ENCODE data around the gene FNDC7. TPM values are rescaled to one million over a fixed set of nuclear protein-coding genes. Genes with fewer than 3 reads are reported as not detected.

The FNDC7 gene
- total and polyA plus RNA-seq, 9 of the 15 experiments (the other 6 are each of a cell fraction or from before 2014, with no cell fraction given) = not detected

GRCh38 chr1:108780937-108781574 is 68.3 kb downstream of the FNDC7 start (continued):
- TF ChIP-seq THRB (CRISPR knock-in tag; conservative IDR thresholded peaks at IDR 0.05) (no peak), POLR2AphosphoS5 (IDR thresholded peaks at IDR 0.05; ENCODE audit: control insufficient read depth, insufficient read depth, low read depth, low read length) (no peak), ZNF780A (CRISPR knock-in tag; IDR thresholded peaks at IDR 0.05) (no peak), ZNF445 (CRISPR knock-in tag; IDR thresholded peaks at IDR 0.05; ENCODE audit: low read depth) (peak; percentile 20; the same call in 1 of the 2 replicates), ZNF695 (CRISPR knock-in tag; IDR thresholded peaks at IDR 0.05) (no peak), ZZZ3 (IDR thresholded peaks at IDR 0.05) (no peak), SRF (CRISPR knock-in tag; IDR thresholded peaks at IDR 0.05) (no peak), HDAC3 (IDR thresholded peaks at IDR 0.05; ENCODE audit: borderline replicate concordance, partially characterized antibody) (no peak), TAF9B (IDR thresholded peaks at IDR 0.05; ENCODE audit: partially characterized antibody) (no peak), NR2C2 (CRISPR knock-in tag; IDR thresholded peaks at IDR 0.05) (no peak), NR2C2 (tag; IDR thresholded peaks at IDR 0.05) (no peak), TEAD4 (IDR thresholded peaks at IDR 0.05; ENCODE audit: low read length) (peak; percentile 78), TEAD4 (CRISPR knock-in tag; IDR thresholded peaks at IDR 0.05; ENCODE audit: borderline replicate concordance) (no peak), ZNF584 (CRISPR knock-in tag; IDR thresholded peaks at IDR 0.05; ENCODE audit: low read depth) (no peak), ZNF280A (IDR thresholded peaks at IDR 0.05; ENCODE audit: low read depth, partially characterized antibody) (no peak), ZFX (CRISPR knock-in tag; IDR thresholded peaks at IDR 0.05) (peak; percentile 10; the same call in 1 of the 2 replicates), ZNF57 (CRISPR knock-in tag; IDR thresholded peaks at IDR 0.05) (no peak), ZNF282 (CRISPR knock-in tag; IDR thresholded peaks at IDR 0.05) (no peak), ZBED1 (IDR thresholded peaks at IDR 0.05) (no peak)
- TF ChIP-seq, protein P1, sequence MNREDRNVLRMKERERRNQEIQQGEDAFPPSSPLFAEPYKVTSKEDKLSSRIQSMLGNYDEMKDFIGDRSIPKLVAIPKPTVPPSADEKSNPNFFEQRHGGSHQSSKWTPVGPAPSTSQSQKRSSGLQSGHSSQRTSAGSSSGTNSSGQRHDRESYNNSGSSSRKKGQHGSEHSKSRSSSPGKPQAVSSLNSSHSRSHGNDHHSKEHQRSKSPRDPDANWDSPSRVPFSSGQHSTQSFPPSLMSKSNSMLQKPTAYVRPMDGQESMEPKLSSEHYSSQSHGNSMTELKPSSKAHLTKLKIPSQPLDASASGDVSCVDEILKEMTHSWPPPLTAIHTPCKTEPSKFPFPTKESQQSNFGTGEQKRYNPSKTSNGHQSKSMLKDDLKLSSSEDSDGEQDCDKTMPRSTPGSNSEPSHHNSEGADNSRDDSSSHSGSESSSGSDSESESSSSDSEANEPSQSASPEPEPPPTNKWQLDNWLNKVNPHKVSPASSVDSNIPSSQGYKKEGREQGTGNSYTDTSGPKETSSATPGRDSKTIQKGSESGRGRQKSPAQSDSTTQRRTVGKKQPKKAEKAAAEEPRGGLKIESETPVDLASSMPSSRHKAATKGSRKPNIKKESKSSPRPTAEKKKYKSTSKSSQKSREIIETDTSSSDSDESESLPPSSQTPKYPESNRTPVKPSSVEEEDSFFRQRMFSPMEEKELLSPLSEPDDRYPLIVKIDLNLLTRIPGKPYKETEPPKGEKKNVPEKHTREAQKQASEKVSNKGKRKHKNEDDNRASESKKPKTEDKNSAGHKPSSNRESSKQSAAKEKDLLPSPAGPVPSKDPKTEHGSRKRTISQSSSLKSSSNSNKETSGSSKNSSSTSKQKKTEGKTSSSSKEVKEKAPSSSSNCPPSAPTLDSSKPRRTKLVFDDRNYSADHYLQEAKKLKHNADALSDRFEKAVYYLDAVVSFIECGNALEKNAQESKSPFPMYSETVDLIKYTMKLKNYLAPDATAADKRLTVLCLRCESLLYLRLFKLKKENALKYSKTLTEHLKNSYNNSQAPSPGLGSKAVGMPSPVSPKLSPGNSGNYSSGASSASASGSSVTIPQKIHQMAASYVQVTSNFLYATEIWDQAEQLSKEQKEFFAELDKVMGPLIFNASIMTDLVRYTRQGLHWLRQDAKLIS (CRISPR knock-in tag; IDR thresholded peaks at IDR 0.05) = no peak
- TF ChIP-seq, protein P2, sequence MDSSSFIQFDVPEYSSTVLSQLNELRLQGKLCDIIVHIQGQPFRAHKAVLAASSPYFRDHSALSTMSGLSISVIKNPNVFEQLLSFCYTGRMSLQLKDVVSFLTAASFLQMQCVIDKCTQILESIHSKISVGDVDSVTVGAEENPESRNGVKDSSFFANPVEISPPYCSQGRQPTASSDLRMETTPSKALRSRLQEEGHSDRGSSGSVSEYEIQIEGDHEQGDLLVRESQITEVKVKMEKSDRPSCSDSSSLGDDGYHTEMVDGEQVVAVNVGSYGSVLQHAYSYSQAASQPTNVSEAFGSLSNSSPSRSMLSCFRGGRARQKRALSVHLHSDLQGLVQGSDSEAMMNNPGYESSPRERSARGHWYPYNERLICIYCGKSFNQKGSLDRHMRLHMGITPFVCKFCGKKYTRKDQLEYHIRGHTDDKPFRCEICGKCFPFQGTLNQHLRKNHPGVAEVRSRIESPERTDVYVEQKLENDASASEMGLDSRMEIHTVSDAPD (CRISPR knock-in tag; IDR thresholded peaks at IDR 0.05) = no peak
